Uterus (tissue), 4 donors: ENCODE measurements around the gene MIPEP. TPM values are rescaled to one million over a fixed set of nuclear protein-coding genes. Genes with fewer than 3 reads are reported as not detected.
A peak's percentile ranks its signal among the peaks of the same experiment; 100 is the strongest.
"Not testable (repeated sequence)": the region's sequence is repeated elsewhere in the genome, so short reads cannot be mapped to it uniquely, and the experiment has no call there.

ENCODE experiments used
- DNase-seq, 2 donors: peaks; one replicate each; pipeline ENCODE4 v3.0.0-alpha.2; 2019 to 2020
- H3K27ac ChIP-seq, 2 donors: fragments of 200-600 bp; sonication (generic); 1 replicate in 1 of 2; 2 replicates in 1 of 2; pipeline ENCODE4 v1.5.1; 2016 to 2018
- H3K27me3 ChIP-seq, 2 donors: fragments of 200-600 bp; sonication (generic); one replicate each; pipeline ENCODE4 v1.5.1; 2018 to 2019; ENCODE audit warnings: control low read depth in 1 of 2
- H3K36me3 ChIP-seq, 2 donors: fragments of 200-600 bp; sonication (generic); one replicate each; pipeline ENCODE4 v1.5.1; 2019; ENCODE audit warnings: control low read depth in 1 of 2
- H3K4me1 ChIP-seq, 2 donors: fragments of 200-600 bp; sonication (generic); one replicate each; pipeline ENCODE4 v1.5.1; 2018 to 2019; ENCODE audit warnings: control low read depth in 1 of 2
- H3K4me3 ChIP-seq, 2 donors: fragments of 200-600 bp; sonication (generic); 1 replicate in 1 of 2; 2 replicates in 1 of 2; pipeline ENCODE4 v1.5.1; 2018 to 2019; ENCODE audit warnings: mild to moderate bottlenecking in 1 of 2
- H3K9me3 ChIP-seq, 2 donors: fragments of 200-600 bp; sonication (generic); one replicate each; pipeline ENCODE4 v1.5.1; 2019; ENCODE audit warnings: control low read depth in 1 of 2
- POLR2A ChIP-seq, 2 donors: fragments of 450-650 bp; IDR thresholded peaks; one replicate each; pipeline ENCODE4 v1.6.1; 2016; ENCODE audit warnings: antibody characterized with exemption in 2 of 2, mild to moderate bottlenecking in 1 of 2, moderate library complexity in 1 of 2
- intact Hi-C: fragments of 100-400 bp; cut with DNase I; formaldehyde crosslinking; loops from one replicate; pipeline ENCODE4 v1.15.1; 2023; ENCODE audit warnings: low total_unique reads
- total RNA-seq, 4 donors: library from RNA; depleted of rRNA in 3 of 4; stranded (reverse); fragments of >200 nt in 3 of 4; gene quantifications; one replicate each; pipeline versions ENCODE4 v1.1.0 to v1.2.4, GENCODE V29; 2014 to 2023
- TF ChIP-seq, protein P1 (sequence below), 4 experiments: fragments of 200-600 bp in 2 of 4; fragments of 450-650 bp in 2 of 4; sonication (generic) in 2 of 4; IDR thresholded peaks; one replicate each; pipeline ENCODE4 v1.5.1; 2016 to 2019; ENCODE audit warnings: antibody characterized with exemption in 4 of 4, mild to moderate bottlenecking in 2 of 4, moderate library complexity in 1 of 4
- donor health status: DM: yes; HTN: yes; CAD: no.

The MIPEP gene
- total RNA-seq, 4 donors from 2014 or later = 0.77 to 31.5 (median 19.3) TPM

DNA sequence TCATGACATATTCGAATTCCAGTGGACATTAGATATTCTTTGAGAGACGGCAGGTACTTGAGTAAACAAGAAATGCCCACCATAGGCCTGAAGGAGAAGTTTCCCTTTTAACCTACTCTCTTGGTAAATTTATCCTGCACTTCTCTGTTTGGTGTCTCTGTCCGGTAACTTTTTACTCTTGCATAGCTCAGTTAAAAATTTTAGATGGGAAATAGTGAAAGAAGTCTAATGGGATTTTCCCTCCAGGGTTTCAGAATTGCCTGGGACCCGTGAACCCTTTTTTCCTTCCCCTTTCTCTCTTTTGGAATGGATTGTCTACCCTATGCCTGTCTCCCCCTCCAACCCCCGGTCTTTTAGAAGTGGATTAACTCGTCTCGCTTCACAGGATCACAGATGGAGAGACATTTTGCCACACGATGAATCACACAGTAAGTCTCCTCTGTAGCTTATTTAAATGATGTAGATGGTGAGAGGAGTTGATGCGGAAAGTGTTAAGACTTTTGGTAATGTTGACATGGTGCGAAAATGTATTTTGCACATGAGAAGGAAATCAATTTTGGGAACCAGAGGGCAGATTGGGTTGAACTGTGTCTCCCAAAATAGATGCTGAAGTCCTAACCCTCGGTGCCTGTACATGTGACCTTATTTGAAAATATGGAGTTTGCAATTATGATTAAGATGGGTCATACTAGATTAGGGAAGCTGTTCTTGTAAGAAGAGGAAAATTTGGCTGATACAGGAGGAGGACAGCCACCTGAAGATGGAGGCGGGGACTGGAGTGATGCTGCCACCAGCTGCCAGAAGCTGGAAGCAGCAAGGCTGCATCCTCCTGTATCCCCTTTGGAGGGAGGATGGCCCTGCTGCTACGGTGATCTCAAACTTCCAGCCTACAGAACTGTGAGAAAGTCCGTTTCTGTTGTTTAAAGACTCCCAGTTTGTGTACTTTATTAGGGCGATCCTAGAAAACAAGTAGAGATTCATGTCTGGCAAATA, 711 bp upstream of the MIPEP start:
- Histone ChIP-seq H3K4me1 (no peaks in the 10 kb centered on the region), H3K4me3 (peak overlapping the region; percentile 86), H3K9me3 (no peaks in the 10 kb centered on the region), H3K27ac (peak overlapping the region; percentile 51 to 84), H3K27me3 (no peaks in the 10 kb centered on the region), H3K36me3 (no peaks in the 10 kb centered on the region)
- intact Hi-C loops = no loop called here
- no peak for DNase-seq
- TF ChIP-seq, protein P1, sequence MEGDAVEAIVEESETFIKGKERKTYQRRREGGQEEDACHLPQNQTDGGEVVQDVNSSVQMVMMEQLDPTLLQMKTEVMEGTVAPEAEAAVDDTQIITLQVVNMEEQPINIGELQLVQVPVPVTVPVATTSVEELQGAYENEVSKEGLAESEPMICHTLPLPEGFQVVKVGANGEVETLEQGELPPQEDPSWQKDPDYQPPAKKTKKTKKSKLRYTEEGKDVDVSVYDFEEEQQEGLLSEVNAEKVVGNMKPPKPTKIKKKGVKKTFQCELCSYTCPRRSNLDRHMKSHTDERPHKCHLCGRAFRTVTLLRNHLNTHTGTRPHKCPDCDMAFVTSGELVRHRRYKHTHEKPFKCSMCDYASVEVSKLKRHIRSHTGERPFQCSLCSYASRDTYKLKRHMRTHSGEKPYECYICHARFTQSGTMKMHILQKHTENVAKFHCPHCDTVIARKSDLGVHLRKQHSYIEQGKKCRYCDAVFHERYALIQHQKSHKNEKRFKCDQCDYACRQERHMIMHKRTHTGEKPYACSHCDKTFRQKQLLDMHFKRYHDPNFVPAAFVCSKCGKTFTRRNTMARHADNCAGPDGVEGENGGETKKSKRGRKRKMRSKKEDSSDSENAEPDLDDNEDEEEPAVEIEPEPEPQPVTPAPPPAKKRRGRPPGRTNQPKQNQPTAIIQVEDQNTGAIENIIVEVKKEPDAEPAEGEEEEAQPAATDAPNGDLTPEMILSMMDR (IDR thresholded peaks at IDR 0.05) = no peak
- TF ChIP-seq POLR2A (IDR thresholded peaks at IDR 0.05) = no peak

DNA sequence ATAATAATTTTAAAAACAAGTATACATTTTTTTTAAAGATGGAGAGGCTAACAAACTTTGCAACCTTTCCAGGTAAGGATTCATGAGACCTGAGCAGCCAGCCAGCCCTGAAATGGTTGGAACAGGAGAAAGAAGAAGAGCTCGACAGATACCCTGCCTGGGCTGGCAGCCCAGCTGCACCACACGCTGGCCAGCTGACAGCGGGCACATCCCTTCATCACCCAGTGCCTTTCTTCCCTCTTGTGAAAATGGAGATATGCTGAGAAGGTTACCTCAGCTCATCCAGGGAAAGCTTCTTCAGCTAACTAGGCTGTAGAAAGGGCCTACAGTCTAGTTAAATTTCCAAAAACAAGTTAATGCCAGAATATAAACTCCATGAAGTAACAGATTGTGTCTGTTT, 4.8 kb downstream of the MIPEP start:
- H3K27me3 ChIP-seq, H3K4me3 ChIP-seq, H3K4me1 ChIP-seq, intact Hi-C loops, H3K27ac ChIP-seq, DNase-seq, H3K9me3 ChIP-seq, H3K36me3 ChIP-seq: not testable (repeated sequence)

DNA sequence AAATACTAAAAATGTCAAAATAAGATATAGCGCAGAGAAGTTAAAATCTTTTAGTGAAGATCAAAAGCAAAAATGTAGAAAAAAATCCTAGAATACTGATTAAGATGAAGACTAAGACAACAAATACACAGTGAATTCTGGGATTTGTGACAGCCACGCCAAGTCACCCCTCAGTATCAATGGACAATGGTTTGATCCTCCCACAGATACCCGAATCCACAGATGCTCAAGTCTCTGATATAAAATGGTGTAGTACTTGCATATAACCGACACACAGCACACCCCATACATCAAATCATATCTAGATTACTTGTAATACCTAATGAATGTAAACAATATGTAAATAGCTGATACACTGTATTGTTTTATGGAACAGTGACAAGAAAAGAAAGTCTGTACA, 5.9 kb downstream of the MIPEP start:
- Histone ChIP-seq H3K4me3 (no peak overlapping the region), H3K9me3 (no peaks in the 10 kb centered on the region), H3K36me3 (no peaks in the 10 kb centered on the region), H3K27me3 (no peaks in the 10 kb centered on the region), H3K27ac (no peak overlapping the region), H3K4me1 (no peaks in the 10 kb centered on the region)
- intact Hi-C loops = no loop called here
- no peak for DNase-seq
- TF ChIP-seq, protein P1 (IDR thresholded peaks at IDR 0.05) = no peak

DNA sequence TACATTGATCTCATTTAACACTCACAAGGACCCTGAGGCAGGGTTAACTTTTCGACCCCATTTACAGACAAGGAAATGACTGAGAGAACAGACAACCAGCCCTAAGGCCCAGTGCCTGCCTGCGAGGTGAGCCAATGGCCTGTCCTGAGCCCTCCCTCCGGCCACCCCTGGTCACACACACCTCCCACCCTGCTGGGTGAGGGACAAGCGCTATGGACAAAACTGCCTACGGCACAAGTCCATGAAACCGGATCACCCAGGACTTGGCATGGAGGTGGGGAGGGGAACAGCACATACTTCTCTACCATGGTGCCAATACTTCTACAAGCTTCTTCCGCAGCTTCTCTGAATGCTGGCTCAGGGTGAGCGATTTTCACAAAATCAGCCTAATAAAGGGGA, 7.8 kb downstream of the MIPEP start:
- DNase-seq, intact Hi-C loops, H3K36me3 ChIP-seq, H3K27me3 ChIP-seq, H3K27ac ChIP-seq, H3K4me3 ChIP-seq, H3K9me3 ChIP-seq, H3K4me1 ChIP-seq: not testable (repeated sequence)

DNA sequence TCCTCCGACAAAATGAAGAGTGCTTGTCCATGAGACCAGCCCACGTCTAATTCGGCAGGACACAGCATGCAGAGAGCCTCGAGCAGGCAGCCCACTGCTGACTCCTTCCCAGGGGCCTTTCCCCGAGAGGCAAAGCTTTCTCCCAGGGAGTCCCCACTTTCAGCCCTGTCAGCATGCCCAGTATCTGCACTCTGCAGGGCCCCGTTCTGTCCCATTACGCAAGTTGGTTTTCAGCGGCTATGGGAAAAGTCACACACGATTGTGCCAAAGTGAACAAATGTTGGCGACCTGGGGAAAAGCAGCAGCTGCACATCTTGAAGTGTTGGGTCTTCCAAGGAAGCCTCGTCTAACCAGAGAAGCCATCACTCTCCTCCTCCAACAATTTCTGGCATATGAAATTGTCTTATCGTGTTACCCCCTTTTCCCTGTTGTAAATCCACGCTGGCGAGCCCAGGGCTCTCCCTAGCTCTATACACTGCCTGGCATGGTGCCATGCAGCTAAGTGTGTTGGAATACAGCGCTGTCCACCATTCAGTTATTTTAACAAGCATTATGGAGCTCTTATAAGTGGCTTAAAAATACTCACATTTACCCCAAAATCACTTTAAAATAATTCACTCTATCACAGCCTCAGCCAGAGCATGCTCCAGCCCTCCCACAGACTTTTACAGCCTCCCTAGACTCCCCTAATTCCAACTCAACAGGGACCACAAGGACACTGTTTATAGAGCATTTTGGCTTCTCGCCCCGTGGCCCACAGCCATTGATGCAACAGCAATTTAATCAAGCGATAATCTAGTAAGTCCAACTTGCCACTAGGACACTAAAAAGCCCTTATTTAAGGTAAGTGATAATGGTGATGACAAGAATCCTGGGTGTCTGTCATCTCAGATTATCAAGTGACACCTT, 8.5 kb downstream of the MIPEP start:
- DNase-seq, H3K27ac ChIP-seq, H3K4me3 ChIP-seq, H3K4me1 ChIP-seq, H3K27me3 ChIP-seq, intact Hi-C loops, H3K36me3 ChIP-seq, H3K9me3 ChIP-seq: not testable (repeated sequence)

DNA sequence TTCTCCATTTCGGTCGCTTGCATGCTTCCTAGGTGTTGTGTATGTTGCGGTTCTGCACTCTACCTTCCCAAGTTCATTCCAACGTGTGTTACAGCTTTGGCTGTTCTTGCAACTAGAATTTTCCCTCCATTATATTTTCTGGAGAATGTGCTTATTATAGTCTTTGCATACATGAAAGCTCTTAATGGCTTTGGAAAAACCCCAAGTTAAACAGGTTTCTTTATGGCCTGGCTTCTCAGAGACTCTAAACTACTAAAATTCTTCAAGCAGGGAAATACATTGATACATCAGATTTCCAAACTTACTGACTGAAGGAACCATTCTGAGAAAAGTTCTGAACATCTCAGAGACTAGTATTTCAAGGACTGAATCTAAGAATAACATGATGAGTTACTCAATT, 11.9 kb downstream of the MIPEP start:
- Histone ChIP-seq H3K27ac (no peak overlapping the region), H3K4me3 (no peak overlapping the region), H3K9me3 (no peaks in the 10 kb centered on the region), H3K36me3 (no peaks in the 10 kb centered on the region), H3K4me1 (no peaks in the 10 kb centered on the region), H3K27me3 (no peaks in the 10 kb centered on the region)
- DNase-seq = no peak
- TF ChIP-seq POLR2A (IDR thresholded peaks at IDR 0.05) = no peak
- TF ChIP-seq, protein P1 (IDR thresholded peaks at IDR 0.05) = no peak
- intact Hi-C loops = loop anchor here (10.0 kb wide), 1 partner anchor 412 kb away; no protein-coding TSS in a partner anchor
